ENCODE measurements around the gene MKLN1.

The MKLN1 gene

GRCh38 chr7:131522325-131522930, 194.8 kb downstream of the MKLN1 start:
- no peak for DNase-seq (ENCODE audit: low read depth)
- TF ChIP-seq CTCF (IDR thresholded peaks at IDR 0.05; ENCODE audit: low read length, missing control alignments) = no peak
- no peak overlapping the region for H3K4me3 ChIP-seq (replicated peaks; ENCODE audit: low read depth, low read length)

- H3K4me3 ChIP-seq (replicated peaks; ENCODE audit: low read depth, low read length) = no peak overlapping the region
- TF ChIP-seq CTCF (IDR thresholded peaks at IDR 0.05; ENCODE audit: low read length, missing control alignments) = no peak
- DNase-seq (ENCODE audit: low read depth) = no peak
These were observed 196.4 kb downstream of the MKLN1 start for GRCh38 chr7:131524115-131524514.

GRCh38 chr7:131524703-131525102, 197.0 kb downstream of the MKLN1 start:
- no peak for TF ChIP-seq CTCF (IDR thresholded peaks at IDR 0.05; ENCODE audit: low read length, missing control alignments)
- no peak overlapping the region for H3K4me3 ChIP-seq (replicated peaks; ENCODE audit: low read depth, low read length)
- no peak for DNase-seq (ENCODE audit: low read depth)

GRCh38 chr7:131525820-131526219, 198.1 kb downstream of the MKLN1 start:
- no peak for DNase-seq (ENCODE audit: low read depth)
- TF ChIP-seq CTCF (IDR thresholded peaks at IDR 0.05; ENCODE audit: low read length, missing control alignments) = no peak
- no peak overlapping the region for H3K4me3 ChIP-seq (replicated peaks; ENCODE audit: low read depth, low read length)

GRCh38 chr7:131527456-131527855, 199.8 kb downstream of the MKLN1 start:
- TF ChIP-seq CTCF (IDR thresholded peaks at IDR 0.05; ENCODE audit: low read length, missing control alignments) = no peak
- H3K4me3 ChIP-seq (replicated peaks; ENCODE audit: low read depth, low read length) = no peak overlapping the region
- no peak for DNase-seq (ENCODE audit: low read depth)

GRCh38 chr7:131529179-131529578, 201.5 kb downstream of the MKLN1 start:
- no peak overlapping the region for H3K4me3 ChIP-seq (replicated peaks; ENCODE audit: low read depth, low read length)
- DNase-seq (ENCODE audit: low read depth) = no peak
- no peak for TF ChIP-seq CTCF (IDR thresholded peaks at IDR 0.05; ENCODE audit: low read length, missing control alignments)

- no peak for DNase-seq (ENCODE audit: low read depth)
- no peak for TF ChIP-seq CTCF (IDR thresholded peaks at IDR 0.05; ENCODE audit: low read length, missing control alignments)
- H3K4me3 ChIP-seq (replicated peaks; ENCODE audit: low read depth, low read length) = no peak overlapping the region
These were observed 201.9 kb downstream of the MKLN1 start for GRCh38 chr7:131529617-131530016.
